Measurements from ENCODE around the gene PTGDR.

PTGDR gene

DNA sequence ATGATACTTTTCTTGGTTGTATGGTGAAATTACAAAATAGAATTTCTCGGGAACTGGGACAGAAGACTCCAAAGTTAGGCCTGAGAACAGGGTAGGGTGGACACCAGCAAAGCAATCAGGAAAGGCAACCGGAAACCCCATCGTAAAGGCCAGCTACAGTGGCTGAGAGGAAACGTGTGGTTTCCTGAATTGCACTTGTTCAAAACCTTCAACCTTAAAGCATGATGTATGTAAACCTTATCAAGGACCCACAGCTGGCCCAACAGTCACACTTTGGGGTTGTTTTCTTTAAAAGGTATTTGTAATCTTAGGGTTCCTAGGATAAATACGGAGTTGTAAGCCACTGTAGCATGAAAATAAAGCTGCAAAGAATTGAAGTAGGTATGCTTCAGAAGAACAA is 2.2 kb upstream of the PTGDR start:
- peak; percentile 19 for DNase-seq

GRCh38 chr14:52266179-52266578 is 1.3 kb upstream of the PTGDR start:
- no peak for DNase-seq

GRCh38 chr14:52266782-52267181 is 716 bp upstream of the PTGDR start:
- no peak for DNase-seq

DNA sequence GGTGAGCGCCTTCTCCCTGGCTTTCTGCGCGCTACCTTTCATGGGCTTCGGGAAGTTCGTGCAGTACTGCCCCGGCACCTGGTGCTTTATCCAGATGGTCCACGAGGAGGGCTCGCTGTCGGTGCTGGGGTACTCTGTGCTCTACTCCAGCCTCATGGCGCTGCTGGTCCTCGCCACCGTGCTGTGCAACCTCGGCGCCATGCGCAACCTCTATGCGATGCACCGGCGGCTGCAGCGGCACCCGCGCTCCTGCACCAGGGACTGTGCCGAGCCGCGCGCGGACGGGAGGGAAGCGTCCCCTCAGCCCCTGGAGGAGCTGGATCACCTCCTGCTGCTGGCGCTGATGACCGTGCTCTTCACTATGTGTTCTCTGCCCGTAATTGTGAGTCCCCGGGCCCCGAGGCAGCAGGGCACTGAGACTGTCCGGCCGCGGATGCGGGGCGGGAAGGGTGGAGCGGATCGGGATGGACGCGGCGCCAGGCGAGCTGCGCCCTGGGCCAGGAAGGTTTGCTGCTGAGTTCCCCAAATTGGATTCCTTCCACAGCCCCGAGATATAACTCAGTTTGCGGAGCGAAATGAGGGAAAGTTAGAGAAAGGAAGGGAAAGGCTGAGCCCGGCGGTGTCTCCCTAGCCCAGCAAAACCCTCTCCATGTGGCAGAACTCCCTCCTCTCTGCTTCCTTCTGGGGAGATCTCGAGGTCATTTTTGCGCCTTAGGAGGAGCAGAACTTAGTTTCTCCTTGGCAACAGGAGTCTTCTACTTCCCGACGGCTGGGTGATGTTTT is 972 bp downstream of the PTGDR start:
- peak; percentile 24 for DNase-seq

GRCh38 chr14:52269100-52269499 is 1.6 kb downstream of the PTGDR start:
- DNase-seq = no peak

- no peak for DNase-seq
These were observed 2.5 kb downstream of the PTGDR start for GRCh38 chr14:52269982-52270381.

- DNase-seq = no peak
These were observed 4.0 kb downstream of the PTGDR start for GRCh38 chr14:52271538-52271937.

DNA sequence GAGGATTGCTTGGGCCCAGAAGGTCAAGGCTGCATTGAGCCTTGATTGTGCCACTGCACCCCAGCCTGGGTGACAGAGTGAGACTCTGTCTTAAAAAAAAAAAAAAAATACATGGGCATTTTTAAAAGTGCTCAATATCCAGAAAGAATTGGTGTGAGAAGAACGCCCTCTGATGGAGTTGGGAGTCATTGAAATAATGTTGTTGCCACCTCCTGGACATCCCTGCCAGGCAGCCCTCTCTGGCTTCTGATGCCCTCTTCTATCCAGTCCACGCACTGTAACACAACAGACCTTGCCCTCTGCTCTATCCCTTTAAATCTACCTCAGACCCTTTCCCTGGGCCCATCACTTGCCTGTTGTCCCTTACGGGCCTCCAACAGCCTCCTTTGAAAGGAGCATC is 4.9 kb downstream of the PTGDR start:
- DNase-seq = peak; percentile 76

- DNase-seq = no peak
These were observed 7.9 kb downstream of the PTGDR start for GRCh38 chr14:52275372-52275771.

- no peak for DNase-seq
These were observed 10.1 kb downstream of the PTGDR start for GRCh38 chr14:52277552-52277951.

- no peak for DNase-seq
These were observed 11.9 kb downstream of the PTGDR start for GRCh38 chr14:52279408-52279807.

DNA sequence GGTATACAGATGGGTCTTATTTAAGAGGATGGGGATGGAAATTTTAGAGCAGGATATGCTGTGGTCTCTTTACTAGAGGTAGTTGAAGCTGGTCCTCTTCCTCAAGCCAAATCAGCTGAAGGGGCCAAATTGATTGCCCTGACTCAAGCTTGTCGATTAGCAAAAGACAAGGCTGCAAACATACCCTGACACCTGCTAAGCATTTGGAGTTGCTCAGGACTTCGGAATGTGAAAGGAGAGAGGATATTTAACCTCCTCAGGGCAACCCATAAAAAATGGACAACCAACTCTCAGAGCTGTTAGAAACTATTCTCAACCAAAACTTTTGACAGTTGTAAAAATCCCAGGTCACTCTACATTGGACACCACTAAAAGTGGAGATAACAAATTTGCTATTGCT is 15.6 kb downstream of the PTGDR start:
- no peak for DNase-seq

DNA sequence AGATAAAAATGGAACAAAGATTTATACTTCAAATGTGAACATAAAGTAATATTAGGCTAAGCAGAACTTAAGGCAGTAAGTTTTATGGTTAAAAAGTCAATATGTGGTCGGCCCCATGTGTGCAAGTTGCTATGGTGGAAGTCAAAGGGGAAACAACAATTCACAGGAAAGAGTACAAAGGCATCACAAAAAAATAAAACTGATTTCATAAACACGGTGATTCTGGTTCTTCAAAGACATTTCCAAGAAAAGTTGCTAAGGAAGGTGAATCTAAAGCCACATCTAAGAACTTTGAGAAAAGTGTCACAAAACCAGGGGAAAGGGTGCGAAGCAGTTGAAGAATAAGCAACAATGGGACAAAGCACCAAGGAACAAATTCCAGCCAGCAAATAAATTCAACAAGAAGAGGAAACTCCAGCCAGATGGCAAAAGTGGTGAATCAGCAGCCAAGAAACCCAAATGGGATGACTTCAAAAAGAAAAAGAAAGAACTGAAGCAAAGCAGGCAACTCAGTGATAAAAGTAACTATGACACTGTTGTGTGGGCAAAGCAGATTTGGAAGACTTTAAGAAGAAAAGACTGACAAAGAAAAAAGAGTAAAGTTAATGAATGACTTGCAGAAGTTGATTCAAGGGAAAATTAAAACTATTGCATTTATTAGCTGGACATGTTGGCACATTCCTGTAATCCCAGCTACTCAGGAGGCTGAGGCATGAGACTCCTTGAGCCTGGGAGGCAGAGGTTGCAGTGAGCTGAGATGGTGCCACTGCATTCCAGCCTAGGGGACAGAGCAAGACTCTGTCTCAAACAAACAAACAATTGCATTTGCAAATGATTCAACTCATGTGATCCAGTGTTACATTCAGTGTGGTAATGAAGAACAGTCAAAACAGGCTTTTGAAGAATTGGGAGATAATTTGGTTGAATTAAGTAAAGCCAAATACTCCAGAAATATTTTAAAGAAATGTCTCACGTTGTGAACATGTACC is 19.5 kb downstream of the PTGDR start:
- peak; percentile 31 for DNase-seq

DNA sequence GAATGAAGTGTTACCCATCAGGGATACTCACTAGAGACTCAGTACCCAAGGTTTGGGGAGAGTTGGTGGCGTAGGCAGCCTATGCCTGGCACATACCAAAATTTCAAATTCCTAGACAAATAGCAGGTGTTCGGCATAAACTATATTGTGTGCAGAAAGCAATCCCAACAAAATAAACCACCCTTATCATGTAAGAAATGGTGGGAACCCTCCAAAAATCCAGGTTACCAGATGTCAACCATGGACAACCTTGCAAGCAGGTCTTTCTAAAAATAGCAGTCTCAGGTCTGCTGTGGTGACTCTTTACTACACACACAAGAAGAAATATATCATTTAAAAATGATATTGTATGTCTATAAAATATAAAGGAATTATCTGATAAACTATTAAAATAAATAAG is 28.9 kb downstream of the PTGDR start:
- no peak for DNase-seq

- no peak for DNase-seq
These were observed 31.3 kb downstream of the PTGDR start for GRCh38 chr14:52298795-52299194.

GRCh38 chr14:52299692-52300278 is 32.3 kb downstream of the PTGDR start:
- peak; percentile 77 for DNase-seq

GRCh38 chr14:52303236-52303635 is 35.7 kb downstream of the PTGDR start:
- no peak for DNase-seq

GRCh38 chr14:52304248-52304904 is 36.9 kb downstream of the PTGDR start:
- no peak for DNase-seq

DNA sequence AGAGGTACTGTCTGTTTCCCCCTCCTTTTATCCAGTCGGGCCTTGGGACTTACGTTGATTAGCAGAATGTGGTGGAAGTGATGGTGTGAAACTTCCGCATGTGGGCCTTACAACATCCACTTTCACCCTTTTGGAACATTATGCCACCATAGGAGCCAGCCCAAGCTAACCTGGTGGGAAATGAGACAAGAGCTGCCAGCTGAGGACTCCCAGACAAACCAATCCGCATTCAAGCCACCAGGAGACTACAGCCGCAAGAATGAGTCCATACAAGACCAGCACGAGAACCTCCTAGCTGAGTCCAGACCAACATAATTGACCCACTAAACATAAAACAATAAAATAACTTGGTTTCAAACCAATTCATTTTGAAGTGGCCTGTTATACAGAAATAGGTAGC is 37.5 kb downstream of the PTGDR start:
- no peak for DNase-seq

DNA sequence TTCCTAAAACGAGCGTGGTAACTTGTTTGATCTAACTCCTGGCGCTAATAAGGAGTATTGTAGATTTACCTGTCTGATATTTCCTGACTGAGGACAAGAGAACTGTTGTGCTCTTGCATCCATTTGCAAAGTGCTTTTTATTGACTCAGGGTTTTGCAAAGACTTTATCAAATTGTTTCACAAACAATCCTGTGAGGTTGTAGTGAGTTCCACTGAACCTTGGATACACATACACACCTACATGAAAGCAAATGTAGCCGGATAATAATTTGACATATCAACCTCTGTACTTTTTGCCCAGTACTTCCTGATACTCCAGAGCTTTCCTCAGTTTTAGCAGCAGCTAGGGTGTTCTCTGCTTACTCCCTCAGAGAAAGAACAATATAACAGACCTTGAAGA is 39.9 kb downstream of the PTGDR start:
- DNase-seq = no peak

GRCh38 chr14:52307905-52308304 is 40.4 kb downstream of the PTGDR start:
- DNase-seq = no peak

- no peak for DNase-seq
These were observed 43.0 kb downstream of the PTGDR start for GRCh38 chr14:52310541-52310940.

GRCh38 chr14:52312931-52313355 is 45.4 kb downstream of the PTGDR start:
- DNase-seq = peak; percentile 22

Measured in CD4-positive, alpha-beta T cell treated with Interleukin-17A for 1 hour (primary cell).